ENCODE data around the gene NGRN.

NGRN gene

GRCh38 chr15:90318591-90318990 is 53.1 kb downstream of the NGRN start:
- no peak for DNase-seq (ENCODE audit: low read depth)

- DNase-seq (ENCODE audit: low read depth): peak; percentile 77
These were observed 54.8 kb downstream of the NGRN start for GRCh38 chr15:90320062-90320884.

- DNase-seq (ENCODE audit: low read depth): no peak
These were observed 55.4 kb downstream of the NGRN start for GRCh38 chr15:90320885-90321278.

All from HS-27A (cell line).